Measurements from ENCODE around the gene SRPK3.
"Not testable (repeated sequence)": the region's sequence is repeated elsewhere in the genome, so short reads cannot be mapped to it uniquely, and the experiment has no call there.

SRPK3 gene

GRCh38 chrX:153807976-153808375 is 27.1 kb downstream of the SRPK3 start:
- DNase-seq (ENCODE audit: low read depth): no peak

GRCh38 chrX:153812220-153812619 is 31.4 kb downstream of the SRPK3 start:
- no peak for DNase-seq (ENCODE audit: low read depth)

GRCh38 chrX:153813161-153813560 is 32.3 kb downstream of the SRPK3 start:
- no peak for DNase-seq (ENCODE audit: low read depth)

GRCh38 chrX:153814591-153815315 is 33.9 kb downstream of the SRPK3 start:
- DNase-seq (ENCODE audit: low read depth): no peak

- DNase-seq (ENCODE audit: low read depth): no peak
These were observed 36.2 kb downstream of the SRPK3 start for GRCh38 chrX:153816831-153817690.

- not testable (repeated sequence) for DNase-seq (ENCODE audit: low read depth)
These were observed 37.2 kb downstream of the SRPK3 start for GRCh38 chrX:153818064-153818463.

- DNase-seq (ENCODE audit: low read depth): no peak
These were observed 37.9 kb downstream of the SRPK3 start for GRCh38 chrX:153818571-153819383.

- no peak for DNase-seq (ENCODE audit: low read depth)
These were observed 38.7 kb downstream of the SRPK3 start for GRCh38 chrX:153819384-153820040.

GRCh38 chrX:153820601-153821000 is 39.8 kb downstream of the SRPK3 start:
- no peak for DNase-seq (ENCODE audit: low read depth)

- no peak for DNase-seq (ENCODE audit: low read depth)
These were observed 40.2 kb downstream of the SRPK3 start for GRCh38 chrX:153821066-153821465.

- no peak for DNase-seq (ENCODE audit: low read depth)
These were observed 43.5 kb downstream of the SRPK3 start for GRCh38 chrX:153824348-153824747.

- no peak for DNase-seq (ENCODE audit: low read depth)
These were observed 44.2 kb downstream of the SRPK3 start for GRCh38 chrX:153825042-153825441.

- DNase-seq (ENCODE audit: low read depth): no peak
These were observed 46.2 kb downstream of the SRPK3 start for GRCh38 chrX:153827016-153827415.

GRCh38 chrX:153827903-153828302 is 47.1 kb downstream of the SRPK3 start:
- no peak for DNase-seq (ENCODE audit: low read depth)

GRCh38 chrX:153828308-153828707 is 47.5 kb downstream of the SRPK3 start:
- DNase-seq (ENCODE audit: low read depth): no peak

- DNase-seq (ENCODE audit: low read depth): no peak
These were observed 48.1 kb downstream of the SRPK3 start for GRCh38 chrX:153828723-153829548.

- DNase-seq (ENCODE audit: low read depth): no peak
These were observed 48.6 kb downstream of the SRPK3 start for GRCh38 chrX:153829549-153829798.

- no peak for DNase-seq (ENCODE audit: low read depth)
These were observed 49.2 kb downstream of the SRPK3 start, which contains the start of gene PDZD4 for GRCh38 chrX:153829799-153830639. Gene PDZD4, minus strand, starts transcription at chrX:153830544. Its CDS starts 246 bp downstream, at chrX:153830298.

GRCh38 chrX:153830640-153831428 is 50.0 kb downstream of the SRPK3 start:
- DNase-seq (ENCODE audit: low read depth): no peak
